NB4 (cell line): Measurements from ENCODE around the gene ZNF423.

Experiments used
- DNase-seq: peaks from one replicate; pipeline ENCODE4 v3.0.0; 2010; ENCODE audit warnings: low read depth
- H3K4me3 ChIP-seq: one replicate; pipeline ENCODE4 v1.5.1; 2011; ENCODE audit warnings: mild to moderate bottlenecking, low read depth, low read length, moderate library complexity
- MYC ChIP-seq: IDR thresholded peaks from 2 replicates; pipeline ENCODE4 v1.6.1; 2011; ENCODE audit warnings: low read depth, low read length
- POLR2A ChIP-seq: IDR thresholded peaks from 2 replicates; pipeline ENCODE4 v1.6.1; 2011; ENCODE audit warnings: mild to moderate bottlenecking; ENCODE audit not compliant: insufficient read length; ENCODE audit errors: extremely low read depth
- TF ChIP-seq, protein P1 (sequence below): IDR thresholded peaks from 2 replicates; pipeline ENCODE4 v1.6.1; 2011; ENCODE audit warnings: low read depth, low read length
- TF ChIP-seq, protein P2 (sequence below): IDR thresholded peaks from one replicate; pipeline ENCODE4 v1.5.1; 2012; ENCODE audit warnings: low read depth, low read length

Gene ZNF423

DNA sequence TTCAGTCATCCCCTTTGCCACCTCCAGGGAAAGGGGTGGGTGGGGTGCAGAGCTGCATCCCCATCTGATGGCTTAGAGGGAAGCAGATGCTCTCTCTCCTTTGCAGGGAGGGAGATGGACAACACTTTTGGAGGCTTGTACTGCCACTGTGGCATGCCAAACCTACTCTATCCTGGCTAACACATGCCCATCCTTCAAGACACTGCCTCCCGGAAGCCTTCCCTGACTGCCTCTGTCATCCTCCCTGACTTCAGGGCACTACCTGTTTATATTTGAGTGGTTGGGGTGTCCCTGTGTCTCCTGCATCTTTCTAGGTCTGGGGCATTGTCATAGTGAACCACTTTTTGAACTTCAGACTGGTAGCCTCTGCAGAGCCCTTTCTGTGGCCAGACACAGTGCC lies 202.3 kb downstream of the ZNF423 start:
- no peak overlapping the region for H3K4me3 ChIP-seq
- no peak for DNase-seq
- TF ChIP-seq POLR2A (no peak), MYC (no peak)
- TF ChIP-seq, protein P1, sequence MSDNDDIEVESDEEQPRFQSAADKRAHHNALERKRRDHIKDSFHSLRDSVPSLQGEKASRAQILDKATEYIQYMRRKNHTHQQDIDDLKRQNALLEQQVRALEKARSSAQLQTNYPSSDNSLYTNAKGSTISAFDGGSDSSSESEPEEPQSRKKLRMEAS: no peak
- TF ChIP-seq, protein P2, sequence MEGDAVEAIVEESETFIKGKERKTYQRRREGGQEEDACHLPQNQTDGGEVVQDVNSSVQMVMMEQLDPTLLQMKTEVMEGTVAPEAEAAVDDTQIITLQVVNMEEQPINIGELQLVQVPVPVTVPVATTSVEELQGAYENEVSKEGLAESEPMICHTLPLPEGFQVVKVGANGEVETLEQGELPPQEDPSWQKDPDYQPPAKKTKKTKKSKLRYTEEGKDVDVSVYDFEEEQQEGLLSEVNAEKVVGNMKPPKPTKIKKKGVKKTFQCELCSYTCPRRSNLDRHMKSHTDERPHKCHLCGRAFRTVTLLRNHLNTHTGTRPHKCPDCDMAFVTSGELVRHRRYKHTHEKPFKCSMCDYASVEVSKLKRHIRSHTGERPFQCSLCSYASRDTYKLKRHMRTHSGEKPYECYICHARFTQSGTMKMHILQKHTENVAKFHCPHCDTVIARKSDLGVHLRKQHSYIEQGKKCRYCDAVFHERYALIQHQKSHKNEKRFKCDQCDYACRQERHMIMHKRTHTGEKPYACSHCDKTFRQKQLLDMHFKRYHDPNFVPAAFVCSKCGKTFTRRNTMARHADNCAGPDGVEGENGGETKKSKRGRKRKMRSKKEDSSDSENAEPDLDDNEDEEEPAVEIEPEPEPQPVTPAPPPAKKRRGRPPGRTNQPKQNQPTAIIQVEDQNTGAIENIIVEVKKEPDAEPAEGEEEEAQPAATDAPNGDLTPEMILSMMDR: no peak

DNA sequence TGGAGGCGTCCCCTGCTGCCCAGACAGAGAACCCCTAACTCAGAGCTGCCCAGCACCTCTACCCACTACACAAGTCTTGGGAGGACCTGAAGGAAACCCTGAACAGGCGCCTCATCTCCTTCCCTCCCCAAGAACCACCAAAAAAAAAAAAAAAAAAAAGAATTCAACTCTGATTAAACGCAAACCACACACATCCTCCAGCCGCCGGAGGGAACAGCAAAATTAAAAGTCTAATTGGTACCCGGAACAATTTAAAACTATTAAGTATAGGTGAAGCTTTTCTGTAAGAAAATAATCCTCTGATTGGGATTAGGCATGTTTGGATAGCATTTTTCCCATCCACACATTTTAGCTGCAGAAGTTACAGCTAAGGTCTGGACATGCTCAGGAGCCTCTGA lies 202.7 kb downstream of the ZNF423 start:
- no peak overlapping the region for H3K4me3 ChIP-seq
- DNase-seq: no peak
- TF ChIP-seq, protein P1: no peak
- TF ChIP-seq MYC (no peak), POLR2A (no peak)
- TF ChIP-seq, protein P2: no peak

- no peak for DNase-seq
- no peak overlapping the region for H3K4me3 ChIP-seq
Measured at GRCh38 chr16:49652456-49653172, 203.3 kb downstream of the ZNF423 start.

GRCh38 chr16:49651996-49652395 lies 203.9 kb downstream of the ZNF423 start:
- H3K4me3 ChIP-seq: no peak overlapping the region
- no peak for DNase-seq
- TF ChIP-seq, protein P1: no peak
- no peak for TF ChIP-seq POLR2A
- TF ChIP-seq, protein P2: no peak
- no peak for TF ChIP-seq MYC

More at GRCh38 chr16:49652456-49653172, 203.3 kb downstream of the ZNF423 start:
- TF ChIP-seq, protein P2: no peak
- no peak for TF ChIP-seq POLR2A
- no peak for TF ChIP-seq MYC
- TF ChIP-seq, protein P1: no peak

DNA sequence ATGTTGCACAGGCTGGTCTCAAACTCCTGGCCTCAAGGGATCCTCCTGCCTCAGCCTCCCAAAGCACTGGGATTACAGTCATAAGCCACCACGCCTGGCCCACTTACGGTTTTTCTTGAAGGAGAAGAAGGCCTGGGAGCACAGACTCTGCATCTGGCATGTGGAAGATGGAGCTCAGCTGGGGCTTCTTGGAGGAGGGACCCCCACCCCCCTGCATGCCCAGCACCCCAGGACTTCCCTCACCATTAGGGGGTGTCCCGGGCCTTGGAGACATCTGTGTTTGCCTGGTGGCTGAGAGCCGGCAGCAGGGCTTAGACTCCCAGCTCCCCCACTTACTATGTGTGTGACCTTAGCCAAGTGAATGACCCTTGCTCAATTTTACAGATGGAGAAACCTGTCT lies 204.7 kb downstream of the ZNF423 start:
- DNase-seq: no peak
- TF ChIP-seq MYC: no peak
- no peak for TF ChIP-seq POLR2A
- TF ChIP-seq, protein P2: no peak
- TF ChIP-seq, protein P1: no peak
- H3K4me3 ChIP-seq: no peak overlapping the region
